Activated CD8-positive, alpha-beta T cell treated with anti-CD3 and anti-CD28 coated beads for 36 hours (primary cell): ENCODE results near the gene CTSH. TPM values are rescaled to one million over a fixed set of nuclear protein-coding genes. Genes with fewer than 3 reads are reported as not detected.

Experiments
- ATAC-seq: fragments of 200-7000 bp; cut with Tn5 transposase; one replicate; pipeline ENCODE4 v1.10.0; 2021; ENCODE audit warnings: mild to moderate bottlenecking, moderate library complexity
- CTCF ChIA-PET: fragments of 350-600 bp; sonication (Branson Sonifier 250); formaldehyde crosslinking; loops from one replicate; lab custom pipeline; 2021; ENCODE audit warnings: antibody characterized with exemption; lab: Charles Lee
- POLR2A ChIA-PET: fragments of 350-600 bp; sonication (Branson Sonifier 250); formaldehyde crosslinking; loops from one replicate; lab custom pipeline; 2021; ENCODE audit warnings: antibody characterized with exemption; lab: Charles Lee
- DNase-seq: peaks from one replicate; pipeline ENCODE4 v3.0.0-alpha.2; 2020
- H3K27ac Mint-ChIP-seq: one replicate; pipeline ENCODE4 v1.8.0; 2021; ENCODE audit warnings: mild to moderate bottlenecking, mixed read lengths
- H3K27me3 Mint-ChIP-seq: one replicate; pipeline ENCODE4 v1.8.0; 2021; ENCODE audit warnings: mixed read lengths
- H3K36me3 Mint-ChIP-seq: one replicate; pipeline ENCODE4 v1.8.0; 2021; ENCODE audit warnings: low read depth, mixed read lengths
- H3K4me1 Mint-ChIP-seq: one replicate; pipeline ENCODE4 v1.8.0; 2021; ENCODE audit warnings: low read depth, mixed read lengths
- H3K4me3 Mint-ChIP-seq: one replicate; pipeline ENCODE4 v1.8.0; 2021; ENCODE audit warnings: mild to moderate bottlenecking, moderate library complexity, mixed read lengths
- H3K9me3 Mint-ChIP-seq: one replicate; pipeline ENCODE4 v1.8.0; 2021; ENCODE audit warnings: mixed read lengths
- intact Hi-C: fragments of 100-400 bp; cut with micrococcal nuclease; formaldehyde crosslinking; loops from one replicate; pipeline ENCODE4 v1.10.0; 2022
- total RNA-seq, 2 experiments: library from RNA; stranded (reverse); gene quantifications; one replicate each; pipeline ENCODE4 v1.2.3, GENCODE V29; 2021
- TF ChIP-seq, protein P1 (sequence below): fragments of 200-600 bp; IDR thresholded peaks from one replicate; pipeline ENCODE4 v1.8.0; 2022; ENCODE audit warnings: antibody characterized with exemption, mild to moderate bottlenecking

The CTSH gene
- total RNA-seq, 2 experiments from 2014 or later: 13.2 to 14.1 TPM

- Mint-ChIP-seq H3K4me3 (no peak overlapping the region), H3K36me3 (no peaks in the 10 kb centered on the region), H3K27ac (no peak overlapping the region), H3K4me1 (peaks cover 2% of the 10 kb centered on the region), H3K9me3 (no peaks in the 10 kb centered on the region), H3K27me3 (no peaks in the 10 kb centered on the region)
- no peak for ATAC-seq
- POLR2A ChIA-PET: no interaction called here
- CTCF ChIA-PET: interaction anchor here (0.9 to 4.6 kb wide), 2 partner anchors 10 to 38 kb away, joined by 3 to 19 read pairs; no protein-coding TSS in a partner anchor
- DNase-seq: no peak
- intact Hi-C loops: no loop called here
- TF ChIP-seq, protein P1, sequence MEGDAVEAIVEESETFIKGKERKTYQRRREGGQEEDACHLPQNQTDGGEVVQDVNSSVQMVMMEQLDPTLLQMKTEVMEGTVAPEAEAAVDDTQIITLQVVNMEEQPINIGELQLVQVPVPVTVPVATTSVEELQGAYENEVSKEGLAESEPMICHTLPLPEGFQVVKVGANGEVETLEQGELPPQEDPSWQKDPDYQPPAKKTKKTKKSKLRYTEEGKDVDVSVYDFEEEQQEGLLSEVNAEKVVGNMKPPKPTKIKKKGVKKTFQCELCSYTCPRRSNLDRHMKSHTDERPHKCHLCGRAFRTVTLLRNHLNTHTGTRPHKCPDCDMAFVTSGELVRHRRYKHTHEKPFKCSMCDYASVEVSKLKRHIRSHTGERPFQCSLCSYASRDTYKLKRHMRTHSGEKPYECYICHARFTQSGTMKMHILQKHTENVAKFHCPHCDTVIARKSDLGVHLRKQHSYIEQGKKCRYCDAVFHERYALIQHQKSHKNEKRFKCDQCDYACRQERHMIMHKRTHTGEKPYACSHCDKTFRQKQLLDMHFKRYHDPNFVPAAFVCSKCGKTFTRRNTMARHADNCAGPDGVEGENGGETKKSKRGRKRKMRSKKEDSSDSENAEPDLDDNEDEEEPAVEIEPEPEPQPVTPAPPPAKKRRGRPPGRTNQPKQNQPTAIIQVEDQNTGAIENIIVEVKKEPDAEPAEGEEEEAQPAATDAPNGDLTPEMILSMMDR: no peak
Measured at GRCh38 chr15:78969687-78970349, 25.0 kb upstream of the CTSH start.

- intact Hi-C loops: no loop called here
- Mint-ChIP-seq H3K4me1 (peaks cover 1% of the 10 kb centered on the region), H3K9me3 (no peaks in the 10 kb centered on the region), H3K27me3 (no peaks in the 10 kb centered on the region), H3K4me3 (no peak overlapping the region), H3K36me3 (no peaks in the 10 kb centered on the region), H3K27ac (no peak overlapping the region)
- TF ChIP-seq, protein P1: no peak
- ATAC-seq: no peak
- POLR2A ChIA-PET: no interaction called here
- no peak for DNase-seq
- CTCF ChIA-PET: interaction anchor here (4.6 kb wide), 1 partner anchor 11 kb away, joined by 19 read pairs; no protein-coding TSS in a partner anchor
Measured at GRCh38 chr15:78968539-78969271, 23.9 kb upstream of the CTSH start.

DNA sequence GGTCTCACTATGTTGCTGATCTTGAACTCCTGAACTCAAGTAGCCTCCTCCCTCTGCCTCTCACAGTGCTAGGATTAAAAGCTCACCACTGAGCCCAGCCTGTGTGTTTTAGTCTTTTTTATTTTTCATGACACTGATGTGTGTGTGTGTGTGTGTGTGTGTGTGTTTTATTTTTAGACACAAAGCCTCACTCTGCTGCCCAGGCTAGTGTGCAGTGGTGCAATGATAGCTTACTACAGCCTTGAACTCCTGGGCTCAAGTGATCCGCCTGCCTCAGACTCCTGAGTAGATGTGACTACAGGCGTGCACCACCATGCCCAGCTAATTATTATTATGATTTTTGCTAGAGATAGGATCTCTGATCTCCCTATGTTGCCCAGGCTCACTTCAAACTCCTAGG, 23.3 kb upstream of the CTSH start:
- ATAC-seq (no peak), DNase-seq (no peak)
- TF ChIP-seq, protein P1: no peak
- Mint-ChIP-seq H3K9me3 (no peaks in the 10 kb centered on the region), H3K27ac (no peak overlapping the region), H3K27me3 (no peaks in the 10 kb centered on the region), H3K4me3 (no peak overlapping the region), H3K36me3 (no peaks in the 10 kb centered on the region), H3K4me1 (no peaks in the 10 kb centered on the region)
- intact Hi-C loops: no loop called here
- ChIA-PET CTCF (interaction anchor here (4.6 kb wide), 1 partner anchor 11 kb away, joined by 19 read pairs; no protein-coding TSS in a partner anchor), POLR2A (no interaction called here)

- intact Hi-C loops: no loop called here
- DNase-seq: no peak
- Mint-ChIP-seq H3K27ac (no peak overlapping the region), H3K4me3 (no peak overlapping the region), H3K9me3 (no peaks in the 10 kb centered on the region), H3K36me3 (no peaks in the 10 kb centered on the region), H3K4me1 (no peaks in the 10 kb centered on the region), H3K27me3 (no peaks in the 10 kb centered on the region)
- TF ChIP-seq, protein P1: no peak
- ATAC-seq: no peak
- CTCF ChIA-PET: interaction anchor here (0.7 to 1.2 kb wide), 3 partner anchors 16 to 225 kb away, joined by 3 to 5 read pairs (median 4); no protein-coding TSS in a partner anchor
- POLR2A ChIA-PET: no interaction called here
Measured at GRCh38 chr15:78960308-78960707, 15.5 kb upstream of the CTSH start.

GRCh38 chr15:78959360-78959759, 14.5 kb upstream of the CTSH start:
- DNase-seq (no peak), ATAC-seq (no peak)
- ChIA-PET CTCF (interaction anchor here (1.0 to 1.2 kb wide), 3 partner anchors 15 to 226 kb away, joined by 3 to 5 read pairs (median 4); no protein-coding TSS in a partner anchor), POLR2A (no interaction called here)
- no peak overlapping the region for H3K4me3 Mint-ChIP-seq
- no peaks in the 10 kb centered on the region for H3K27me3 Mint-ChIP-seq
- no peaks in the 10 kb centered on the region for H3K9me3 Mint-ChIP-seq
- H3K4me1 Mint-ChIP-seq: no peaks in the 10 kb centered on the region
- H3K36me3 Mint-ChIP-seq: no peaks in the 10 kb centered on the region
- intact Hi-C loops: no loop called here
- TF ChIP-seq, protein P1: no peak
- H3K27ac Mint-ChIP-seq: no peak overlapping the region
